Measurements from ENCODE around the gene KRT80. TPM values are rescaled to one million over a fixed set of nuclear protein-coding genes. Genes with fewer than 3 reads are reported as not detected.

Gene KRT80
- polyA plus RNA-seq, 1 donor (not counting 4 experiments of a cell fraction or from before 2014, with no cell fraction given): 4.1 TPM

- H3K4me1 ChIP-seq (ENCODE audit: control insufficient read depth, extremely low read depth, insufficient read depth, low read length): peaks cover 62% of the 10 kb centered on the region
- H4K20me1 ChIP-seq (ENCODE audit: control insufficient read depth, extremely low read depth, insufficient read depth, low read length): no peaks in the 10 kb centered on the region
- peak overlapping the region; percentile 48 for H3K9ac ChIP-seq (ENCODE audit: control insufficient read depth, extremely low read depth, insufficient read depth, low read length)
- peak overlapping the region; percentile 54 for H2AFZ ChIP-seq (ENCODE audit: control insufficient read depth, low read length)
- H3K9me3 ChIP-seq (ENCODE audit: control insufficient read depth, low read depth, low read length): no peaks in the 10 kb centered on the region
- no peaks in the 10 kb centered on the region for H3K79me2 ChIP-seq (ENCODE audit: control insufficient read depth, insufficient read depth, low read length)
- H3K27me3 ChIP-seq (ENCODE audit: control insufficient read depth, extremely low read depth, insufficient read depth, low read length): no peaks in the 10 kb centered on the region
- H3K4me3 ChIP-seq (ENCODE audit: control insufficient read depth in 2 of 3, extremely low read depth in 1 of 3, insufficient read depth in 2 of 3, low read depth in 1 of 3, low read length in 3 of 3): peak overlapping the region in 1 of 3 experiments; percentile 31
- peak overlapping the region; percentile 42 for H3K4me2 ChIP-seq (ENCODE audit: control insufficient read depth, extremely low read depth, insufficient read depth, low read depth, low read length)
- H3K9me1 ChIP-seq (ENCODE audit: control insufficient read depth, extremely low read depth, insufficient read depth, low read length): no peaks in the 10 kb centered on the region
- peak overlapping the region; percentile 79 for H3K27ac ChIP-seq (ENCODE audit: control insufficient read depth, insufficient read depth, low read length)
- DNase-seq (ENCODE audit: low read depth, low spot score) (no peak), FAIRE-seq (peak; percentile 76)
- H3K36me3 ChIP-seq (ENCODE audit: control insufficient read depth in 2 of 2, extremely low read depth in 1 of 2, insufficient read depth in 2 of 2, low read length in 2 of 2): no peaks in the 10 kb centered on the region
- dilution Hi-C loops (cut with MboI; ENCODE audit: extremely low pct_ligation_motif_present, low sequenced_read_pairs): no loop called here
- TF ChIP-seq EZH2 (IDR thresholded peaks at IDR 0.05; ENCODE audit: low read length): no peak
- TF ChIP-seq CTCF (optimal IDR thresholded peaks at IDR 0.05 in 1 of 3, IDR thresholded peaks at IDR 0.05 in 1 of 3, conservative IDR thresholded peaks at IDR 0.05 in 1 of 3; ENCODE audit: extremely low read depth in 1 of 3, insufficient read depth in 2 of 3, low read length in 3 of 3): no peak
Observed at GRCh38 chr12:52231305-52232202, 39.7 kb upstream of the KRT80 start.

- H3K36me3 ChIP-seq (ENCODE audit: control insufficient read depth in 2 of 2, extremely low read depth in 1 of 2, insufficient read depth in 2 of 2, low read length in 2 of 2): no peaks in the 10 kb centered on the region
- dilution Hi-C loops (cut with MboI; ENCODE audit: extremely low pct_ligation_motif_present, low sequenced_read_pairs): no loop called here
- peak overlapping the region; percentile 79 for H3K27ac ChIP-seq (ENCODE audit: control insufficient read depth, insufficient read depth, low read length)
- DNase-seq (ENCODE audit: low read depth, low spot score): no peak
- no peak overlapping the region for H2AFZ ChIP-seq (ENCODE audit: control insufficient read depth, low read length)
- H4K20me1 ChIP-seq (ENCODE audit: control insufficient read depth, extremely low read depth, insufficient read depth, low read length): no peaks in the 10 kb centered on the region
- H3K4me2 ChIP-seq (ENCODE audit: control insufficient read depth, extremely low read depth, insufficient read depth, low read depth, low read length): peak overlapping the region; percentile 42
- peak overlapping the region in 1 of 3 experiments; percentile 31 for H3K4me3 ChIP-seq (ENCODE audit: control insufficient read depth in 2 of 3, extremely low read depth in 1 of 3, insufficient read depth in 2 of 3, low read depth in 1 of 3, low read length in 3 of 3)
- no peaks in the 10 kb centered on the region for H3K9me1 ChIP-seq (ENCODE audit: control insufficient read depth, extremely low read depth, insufficient read depth, low read length)
- no peaks in the 10 kb centered on the region for H3K79me2 ChIP-seq (ENCODE audit: control insufficient read depth, insufficient read depth, low read length)
- FAIRE-seq: peak; percentile 55
- TF ChIP-seq CTCF (optimal IDR thresholded peaks at IDR 0.05 in 1 of 3, IDR thresholded peaks at IDR 0.05 in 1 of 3, conservative IDR thresholded peaks at IDR 0.05 in 1 of 3; ENCODE audit: extremely low read depth in 1 of 3, insufficient read depth in 2 of 3, low read length in 3 of 3): no peak
- TF ChIP-seq EZH2 (IDR thresholded peaks at IDR 0.05; ENCODE audit: low read length): no peak
- no peaks in the 10 kb centered on the region for H3K9me3 ChIP-seq (ENCODE audit: control insufficient read depth, low read depth, low read length)
- peaks cover 59% of the 10 kb centered on the region for H3K4me1 ChIP-seq (ENCODE audit: control insufficient read depth, extremely low read depth, insufficient read depth, low read length)
- H3K27me3 ChIP-seq (ENCODE audit: control insufficient read depth, extremely low read depth, insufficient read depth, low read length): no peaks in the 10 kb centered on the region
- H3K9ac ChIP-seq (ENCODE audit: control insufficient read depth, extremely low read depth, insufficient read depth, low read length): peak overlapping the region; percentile 48
Observed at GRCh38 chr12:52230364-52231281, 38.8 kb upstream of the KRT80 start.
